ENCODE measurements around the gene FADS2. TPM values are rescaled to one million over a fixed set of nuclear protein-coding genes. Genes with fewer than 3 reads are reported as not detected.

Gene FADS2
- total RNA-seq, 2 experiments from 2014 or later, result 0.08 to 0.33 TPM

DNA sequence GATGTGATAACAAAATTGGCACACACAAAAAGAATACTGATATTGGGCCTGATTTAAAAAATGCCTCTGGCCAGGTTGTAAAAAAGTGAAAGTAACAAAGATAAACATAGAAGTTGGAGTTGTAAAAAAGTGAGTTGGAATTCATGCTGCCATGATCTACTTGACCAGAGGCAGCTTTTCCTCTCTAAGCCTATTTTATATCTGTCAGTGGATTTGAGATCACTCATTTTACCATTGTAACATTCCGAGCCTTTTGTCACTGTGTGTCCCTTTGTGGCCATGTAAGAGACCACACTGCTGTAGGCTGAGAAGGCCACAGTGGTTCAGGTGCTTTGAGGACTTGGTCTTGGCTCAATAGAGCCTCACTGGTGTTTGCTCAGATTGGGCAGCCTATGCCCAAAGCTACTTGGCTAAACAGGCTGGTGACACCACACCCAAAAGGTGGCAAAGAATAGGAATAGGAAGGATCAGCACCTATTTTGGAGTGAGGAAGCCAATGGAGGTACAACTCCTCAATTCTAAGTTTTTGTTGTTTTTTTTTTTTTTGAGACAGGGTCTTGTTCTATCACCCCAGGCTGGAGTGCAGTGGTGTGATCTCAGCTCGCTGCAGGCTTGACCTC, 28.3 kb upstream of the FADS2 start:
- peaks cover 6% of the 10 kb centered on the region for H3K4me1 Mint-ChIP-seq (ENCODE audit: low read depth)
- no peak for DNase-seq
- ChIA-PET POLR2A (interaction anchor here (0.7 kb wide), 1 partner anchor 32 kb away, joined by 3 read pairs; no protein-coding TSS in a partner anchor), CTCF (interaction anchor here (0.6 to 3.7 kb wide), 3 partner anchors 16 to 211 kb away, joined by 3 to 50 read pairs (median 4); partner anchors contain the start of gene FADS1)
- peaks cover 14% of the 10 kb centered on the region for H3K36me3 ChIP-seq (ENCODE audit: insufficient read depth, low read length)
- H3K9me3 ChIP-seq (ENCODE audit: control insufficient read depth in 1 of 2, insufficient read depth in 1 of 2, low read length in 2 of 2), result no peaks in the 10 kb centered on the region
- no peak overlapping the region for H3K4me3 ChIP-seq (ENCODE audit: low read length)
- H3K4me1 ChIP-seq (ENCODE audit: insufficient read depth, low read length), result no peaks in the 10 kb centered on the region
- ATAC-seq (ENCODE audit: poor library complexity), result no peak
- no peaks in the 10 kb centered on the region for H3K27me3 ChIP-seq (ENCODE audit: control insufficient read depth in 1 of 2, insufficient read depth in 2 of 2, low read length in 2 of 2)
- no peak overlapping the region for H3K27ac Mint-ChIP-seq
- TF ChIP-seq, protein P1, sequence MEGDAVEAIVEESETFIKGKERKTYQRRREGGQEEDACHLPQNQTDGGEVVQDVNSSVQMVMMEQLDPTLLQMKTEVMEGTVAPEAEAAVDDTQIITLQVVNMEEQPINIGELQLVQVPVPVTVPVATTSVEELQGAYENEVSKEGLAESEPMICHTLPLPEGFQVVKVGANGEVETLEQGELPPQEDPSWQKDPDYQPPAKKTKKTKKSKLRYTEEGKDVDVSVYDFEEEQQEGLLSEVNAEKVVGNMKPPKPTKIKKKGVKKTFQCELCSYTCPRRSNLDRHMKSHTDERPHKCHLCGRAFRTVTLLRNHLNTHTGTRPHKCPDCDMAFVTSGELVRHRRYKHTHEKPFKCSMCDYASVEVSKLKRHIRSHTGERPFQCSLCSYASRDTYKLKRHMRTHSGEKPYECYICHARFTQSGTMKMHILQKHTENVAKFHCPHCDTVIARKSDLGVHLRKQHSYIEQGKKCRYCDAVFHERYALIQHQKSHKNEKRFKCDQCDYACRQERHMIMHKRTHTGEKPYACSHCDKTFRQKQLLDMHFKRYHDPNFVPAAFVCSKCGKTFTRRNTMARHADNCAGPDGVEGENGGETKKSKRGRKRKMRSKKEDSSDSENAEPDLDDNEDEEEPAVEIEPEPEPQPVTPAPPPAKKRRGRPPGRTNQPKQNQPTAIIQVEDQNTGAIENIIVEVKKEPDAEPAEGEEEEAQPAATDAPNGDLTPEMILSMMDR (IDR thresholded peaks at IDR 0.05), result no peak
- peaks cover 6% of the 10 kb centered on the region for H3K36me3 Mint-ChIP-seq (ENCODE audit: low read depth)
- H3K4me3 Mint-ChIP-seq, result no peak overlapping the region
- no peaks in the 10 kb centered on the region for H3K27me3 Mint-ChIP-seq
- no peak overlapping the region for H3K27ac ChIP-seq (ENCODE audit: low read depth in 1 of 2, low read length in 2 of 2)
- H3K9me3 Mint-ChIP-seq, result no peaks in the 10 kb centered on the region
- intact Hi-C loops (cut with DNase I, micrococcal nuclease), result loop anchor here (2.0 to 10.0 kb wide), 7 partner anchors 93 to 865 kb away; partner anchors contain the start of genes C11orf98 (in 1 of the 2), CSKMT (in 1 of the 2) and FTH1 (in 1 of the 2)

DNA sequence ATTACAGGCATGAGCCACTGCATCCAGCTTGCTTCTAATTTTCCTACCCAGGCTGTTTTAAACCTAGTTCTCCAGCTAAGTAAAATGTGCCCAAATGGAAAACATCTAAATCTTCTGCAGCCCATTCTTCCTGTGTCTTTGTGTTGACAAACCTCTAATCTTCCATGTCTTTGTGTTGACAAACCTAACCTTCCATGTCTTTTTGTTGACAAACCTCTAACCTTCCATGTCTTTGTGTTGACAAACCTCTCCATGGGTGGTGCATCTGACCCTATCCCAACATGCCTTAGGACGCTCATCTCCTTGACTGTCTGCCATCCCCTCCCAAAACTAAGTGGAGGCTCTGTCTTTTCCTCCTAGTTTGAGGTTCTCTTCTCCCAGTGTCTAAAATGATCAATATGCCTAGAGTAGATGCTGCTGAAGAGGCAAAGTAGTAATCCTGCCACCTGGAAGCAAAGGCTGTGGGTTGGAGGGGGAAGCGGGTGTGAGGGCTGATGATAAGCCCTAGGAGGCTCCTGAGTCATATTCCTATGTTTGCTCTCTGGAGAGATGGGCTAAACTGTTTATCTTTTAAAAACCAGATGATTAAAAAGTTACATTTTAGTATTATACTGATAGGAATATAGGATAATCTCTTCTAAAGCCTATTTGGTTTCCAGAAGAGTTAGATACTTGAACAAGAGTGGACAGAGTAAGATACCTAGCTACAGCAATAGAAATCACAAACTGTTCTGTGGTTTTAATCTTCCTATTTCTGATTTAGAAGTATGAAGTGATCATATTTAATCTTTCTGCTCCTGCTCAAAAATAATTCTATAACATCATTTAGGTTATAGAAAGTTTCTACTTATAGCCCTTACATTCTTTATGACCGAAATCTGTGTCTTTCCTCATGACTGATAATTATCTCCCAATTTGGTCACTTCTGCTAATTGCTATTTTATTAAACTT, 27.5 kb upstream of the FADS2 start:
- intact Hi-C loops (cut with DNase I, micrococcal nuclease), result no loop called here
- Histone ChIP-seq H3K27ac (ENCODE audit: low read depth in 1 of 2, low read length in 2 of 2) (no peak overlapping the region), H3K27me3 (ENCODE audit: control insufficient read depth in 1 of 2, insufficient read depth in 2 of 2, low read length in 2 of 2) (no peaks in the 10 kb centered on the region), H3K9me3 (ENCODE audit: control insufficient read depth in 1 of 2, insufficient read depth in 1 of 2, low read length in 2 of 2) (no peaks in the 10 kb centered on the region), H3K4me1 (ENCODE audit: insufficient read depth, low read length) (no peaks in the 10 kb centered on the region), H3K36me3 (ENCODE audit: insufficient read depth, low read length) (peaks cover 9% of the 10 kb centered on the region), H3K4me3 (ENCODE audit: low read length) (no peak overlapping the region)
- no peaks in the 10 kb centered on the region for H3K9me3 Mint-ChIP-seq
- POLR2A ChIA-PET, result interaction anchor here (0.7 to 1.0 kb wide), 2 partner anchors 9 to 31 kb away, joined by 3 to 4 read pairs; no protein-coding TSS in a partner anchor
- H3K27ac Mint-ChIP-seq, result no peak overlapping the region
- no peaks in the 10 kb centered on the region for H3K27me3 Mint-ChIP-seq
- peaks cover 6% of the 10 kb centered on the region for H3K36me3 Mint-ChIP-seq (ENCODE audit: low read depth)
- H3K4me1 Mint-ChIP-seq (ENCODE audit: low read depth), result peaks cover 6% of the 10 kb centered on the region
- DNase-seq, result no peak
- CTCF ChIA-PET, result interaction anchor here (0.6 kb wide), 1 partner anchor 35 kb away, joined by 3 read pairs; no protein-coding TSS in a partner anchor
- no peak for ATAC-seq (ENCODE audit: poor library complexity)
- H3K4me3 Mint-ChIP-seq, result no peak overlapping the region
- TF ChIP-seq, protein P1 (IDR thresholded peaks at IDR 0.05), result no peak

DNA sequence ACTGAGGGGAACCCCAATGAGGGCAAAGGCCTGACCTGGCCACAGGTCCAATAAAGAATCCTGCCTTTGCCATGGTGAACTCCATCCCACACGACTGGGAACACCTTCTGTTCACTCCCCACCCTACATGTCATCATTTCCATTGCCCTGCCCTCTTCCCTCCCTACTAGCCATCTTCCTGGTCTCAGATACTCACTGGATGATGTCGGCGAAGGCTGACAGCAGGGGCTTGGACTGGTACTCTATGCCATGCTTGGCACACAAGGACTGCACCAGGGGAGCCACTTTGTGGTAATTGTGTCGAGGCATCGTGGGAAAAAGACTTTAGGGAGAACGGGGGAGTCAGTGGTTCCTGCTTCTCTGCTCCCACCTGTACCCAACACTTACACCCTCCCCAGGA, 25.5 kb upstream of the FADS2 start:
- Mint-ChIP-seq H3K4me3 (no peak overlapping the region), H3K9me3 (no peaks in the 10 kb centered on the region), H3K27ac (no peak overlapping the region), H3K27me3 (no peaks in the 10 kb centered on the region), H3K4me1 (ENCODE audit: low read depth) (no peaks in the 10 kb centered on the region), H3K36me3 (ENCODE audit: low read depth) (no peaks in the 10 kb centered on the region)
- TF ChIP-seq, protein P1 (IDR thresholded peaks at IDR 0.05), result no peak
- Histone ChIP-seq H3K27ac (ENCODE audit: low read depth in 1 of 2, low read length in 2 of 2) (no peak overlapping the region), H3K4me3 (ENCODE audit: low read length) (no peak overlapping the region), H3K36me3 (ENCODE audit: insufficient read depth, low read length) (no peaks in the 10 kb centered on the region), H3K27me3 (ENCODE audit: control insufficient read depth in 1 of 2, insufficient read depth in 2 of 2, low read length in 2 of 2) (no peaks in the 10 kb centered on the region), H3K4me1 (ENCODE audit: insufficient read depth, low read length) (no peaks in the 10 kb centered on the region), H3K9me3 (ENCODE audit: control insufficient read depth in 1 of 2, insufficient read depth in 1 of 2, low read length in 2 of 2) (no peaks in the 10 kb centered on the region)
- DNase-seq (no peak), ATAC-seq (ENCODE audit: poor library complexity) (no peak)
- ChIA-PET CTCF (no interaction called here), POLR2A (no interaction called here)
- intact Hi-C loops (cut with DNase I, micrococcal nuclease), result no loop called here

Measured in CD4-positive, alpha-beta T cell (primary cell).